Astrocyte (in vitro differentiated cells and primary cell): ENCODE results near the gene GOLGA8S.

ENCODE experiments used
- CTCF ChIP-seq: IDR thresholded peaks from 2 replicates; pipeline ENCODE4 v1.5.1; 2011; ENCODE audit warnings: low read depth, mild to moderate bottlenecking, inconsistent platforms, low read length, moderate library complexity; ENCODE audit not compliant: insufficient read depth
- EZH2 ChIP-seq: IDR thresholded peaks from 2 replicates; pipeline ENCODE4 v1.6.1; 2012; ENCODE audit warnings: mild to moderate bottlenecking, low read length, inconsistent platforms; ENCODE audit not compliant: insufficient read depth

- TF ChIP-seq CTCF, result no peak
- no peak for TF ChIP-seq EZH2
Observed at GRCh38 chr15:23372284-23372683, 17.7 kb downstream of the GOLGA8S start.
